Keratinocyte (primary cell): Measurements from ENCODE around the gene TMEM229B. TPM values are rescaled to one million over a fixed set of nuclear protein-coding genes. Genes with fewer than 3 reads are reported as not detected.

Source experiments
- DNase-seq: peaks from one replicate; pipeline ENCODE4 v3.0.0-alpha.2; 2011; ENCODE audit warnings: low read depth, missing footprints, low spot score
- FAIRE-seq: peaks from 2 replicates; lab custom pipeline; 2011; peaks lifted over from hg19 to GRCh38; lab: Jason Lieb, UNC
- H2AFZ ChIP-seq: 2 replicates; pipeline ENCODE4 v1.6.0; 2012; ENCODE audit warnings: low read length, control low read depth, inconsistent platforms; ENCODE audit not compliant: control insufficient read depth
- H3K27ac ChIP-seq: 2 replicates; pipeline ENCODE4 v1.5.1; 2011; ENCODE audit warnings: low read length; ENCODE audit not compliant: control insufficient read depth, insufficient read depth
- H3K27me3 ChIP-seq: 3 replicates; pipeline ENCODE4 v1.6.0; 2011; ENCODE audit warnings: low read length; ENCODE audit not compliant: control insufficient read depth, insufficient read depth; ENCODE audit errors: extremely low read depth
- H3K36me3 ChIP-seq, 2 experiments: 2 replicates in 1 of 2; 3 replicates in 1 of 2; pipeline ENCODE4 v1.5.1; 2011; ENCODE audit warnings: low read length in 2 of 2, mild to moderate bottlenecking in 1 of 2; ENCODE audit not compliant: control insufficient read depth in 2 of 2, insufficient read depth in 2 of 2; ENCODE audit errors: extremely low read depth in 1 of 2
- H3K4me1 ChIP-seq: 3 replicates; pipeline ENCODE4 v1.5.1; 2011; ENCODE audit warnings: low read length; ENCODE audit not compliant: control insufficient read depth, insufficient read depth; ENCODE audit errors: extremely low read depth
- H3K4me2 ChIP-seq: 3 replicates; pipeline ENCODE4 v1.6.0; 2011; ENCODE audit warnings: low read depth, low read length; ENCODE audit not compliant: control insufficient read depth, insufficient read depth; ENCODE audit errors: extremely low read depth
- H3K4me3 ChIP-seq, 3 experiments: fragments of 200-600 bp in 1 of 3; sonication (generic) in 1 of 3; 2 replicates in 2 of 3; 3 replicates in 1 of 3; pipeline ENCODE4 v1.5.1; 2011 to 2016; ENCODE audit warnings: low read length in 3 of 3, mild to moderate bottlenecking in 3 of 3, control low read depth in 2 of 3, inconsistent platforms in 1 of 3, low read depth in 1 of 3, mixed read lengths in 1 of 3, mixed run types in 1 of 3, moderate library complexity in 1 of 3; ENCODE audit not compliant: control insufficient read depth in 2 of 3, insufficient read depth in 2 of 3; ENCODE audit errors: extremely low read depth in 1 of 3
- H3K79me2 ChIP-seq: 2 replicates; pipeline ENCODE4 v1.6.0; 2012; ENCODE audit warnings: low read length; ENCODE audit not compliant: control insufficient read depth, insufficient read depth
- H3K9ac ChIP-seq: 3 replicates; pipeline ENCODE4 v1.6.0; 2011; ENCODE audit warnings: low read length; ENCODE audit not compliant: control insufficient read depth, insufficient read depth; ENCODE audit errors: extremely low read depth
- H3K9me1 ChIP-seq: 3 replicates; pipeline ENCODE4 v1.6.0; 2011; ENCODE audit warnings: low read length; ENCODE audit not compliant: control insufficient read depth, insufficient read depth; ENCODE audit errors: extremely low read depth
- H3K9me3 ChIP-seq: 2 replicates; pipeline ENCODE4 v1.5.1; 2012; ENCODE audit warnings: low read depth, low read length; ENCODE audit not compliant: control insufficient read depth
- H4K20me1 ChIP-seq: 3 replicates; pipeline ENCODE4 v1.6.0; 2011; ENCODE audit warnings: low read length; ENCODE audit not compliant: control insufficient read depth, insufficient read depth; ENCODE audit errors: extremely low read depth
- EZH2 ChIP-seq: IDR thresholded peaks from one replicate; pipeline ENCODE4 v1.6.1; 2012; ENCODE audit warnings: inconsistent platforms, mild to moderate bottlenecking, low read length, moderate library complexity
- dilution Hi-C: fragments of 300-500 bp; cut with MboI; formaldehyde crosslinking; loops from one replicate; pipeline ENCODE4 v1.7.0; 2020; ENCODE audit warnings: low sequenced_read_pairs; ENCODE audit not compliant: extremely low pct_ligation_motif_present
- polyA plus RNA-seq, 5 experiments: library from polyadenylated mRNA; depleted of rRNA in 3 of 5; stranded (reverse) in 3 of 5; stranded (forward) in 1 of 5; unstranded in 1 of 5; fragments of >200 nt; gene quantifications; 1 replicate in 1 of 5; 2 replicates in 3 of 5; 3 replicates in 1 of 5; pipeline versions ENCODE4 v1.2.1 to v1.2.3, GENCODE V29; 2011 to 2012; ENCODE audit warnings: missing spikeins in 2 of 5, low read depth in 1 of 5, low replicate concordance in 1 of 5
- TF ChIP-seq, protein P1 (sequence below), 3 experiments: IDR thresholded peaks in 1 of 3; conservative IDR thresholded peaks in 1 of 3; optimal IDR thresholded peaks in 1 of 3; 2 replicates in 2 of 3; 3 replicates in 1 of 3; pipeline versions ENCODE3 to v1.5.1; 2011; ENCODE audit warnings: low read length in 3 of 3, mild to moderate bottlenecking in 3 of 3, moderate library complexity in 2 of 3, control low read depth in 1 of 3, inconsistent platforms in 1 of 3; ENCODE audit not compliant: insufficient read depth in 2 of 3; ENCODE audit errors: extremely low read depth in 1 of 3

Gene TMEM229B
- polyA plus RNA-seq, 1 donor (not counting 4 experiments of a cell fraction or from before 2014, with no cell fraction given), result 1.0 TPM

DNA sequence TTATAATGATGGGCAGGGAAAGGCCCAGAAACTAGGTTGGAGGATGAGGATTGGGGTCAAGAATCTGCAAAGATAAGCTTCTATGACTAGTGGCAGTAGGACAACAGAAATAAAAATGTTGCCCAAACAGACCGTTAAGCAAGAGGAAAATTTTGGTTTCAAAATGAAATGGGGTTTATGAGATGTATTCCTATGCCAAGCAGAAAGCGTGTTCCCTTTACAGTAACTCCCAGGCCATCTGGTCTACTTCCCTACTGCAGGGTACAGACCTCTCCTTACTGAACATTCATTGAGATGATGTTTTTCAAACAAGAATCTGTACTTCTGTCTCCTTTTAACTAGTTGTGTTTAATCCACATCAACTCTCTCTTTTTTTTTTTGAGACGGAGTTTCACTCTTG, 20.4 kb upstream of the TMEM229B start:
- TF ChIP-seq, protein P1, sequence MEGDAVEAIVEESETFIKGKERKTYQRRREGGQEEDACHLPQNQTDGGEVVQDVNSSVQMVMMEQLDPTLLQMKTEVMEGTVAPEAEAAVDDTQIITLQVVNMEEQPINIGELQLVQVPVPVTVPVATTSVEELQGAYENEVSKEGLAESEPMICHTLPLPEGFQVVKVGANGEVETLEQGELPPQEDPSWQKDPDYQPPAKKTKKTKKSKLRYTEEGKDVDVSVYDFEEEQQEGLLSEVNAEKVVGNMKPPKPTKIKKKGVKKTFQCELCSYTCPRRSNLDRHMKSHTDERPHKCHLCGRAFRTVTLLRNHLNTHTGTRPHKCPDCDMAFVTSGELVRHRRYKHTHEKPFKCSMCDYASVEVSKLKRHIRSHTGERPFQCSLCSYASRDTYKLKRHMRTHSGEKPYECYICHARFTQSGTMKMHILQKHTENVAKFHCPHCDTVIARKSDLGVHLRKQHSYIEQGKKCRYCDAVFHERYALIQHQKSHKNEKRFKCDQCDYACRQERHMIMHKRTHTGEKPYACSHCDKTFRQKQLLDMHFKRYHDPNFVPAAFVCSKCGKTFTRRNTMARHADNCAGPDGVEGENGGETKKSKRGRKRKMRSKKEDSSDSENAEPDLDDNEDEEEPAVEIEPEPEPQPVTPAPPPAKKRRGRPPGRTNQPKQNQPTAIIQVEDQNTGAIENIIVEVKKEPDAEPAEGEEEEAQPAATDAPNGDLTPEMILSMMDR (optimal IDR thresholded peaks at IDR 0.05 in 1 of 3, IDR thresholded peaks at IDR 0.05 in 1 of 3, conservative IDR thresholded peaks at IDR 0.05 in 1 of 3; ENCODE audit: extremely low read depth in 1 of 3, insufficient read depth in 2 of 3, low read length in 3 of 3), result no peak
- no peak for TF ChIP-seq EZH2
- H3K4me3 ChIP-seq, result no peak overlapping the region

DNA sequence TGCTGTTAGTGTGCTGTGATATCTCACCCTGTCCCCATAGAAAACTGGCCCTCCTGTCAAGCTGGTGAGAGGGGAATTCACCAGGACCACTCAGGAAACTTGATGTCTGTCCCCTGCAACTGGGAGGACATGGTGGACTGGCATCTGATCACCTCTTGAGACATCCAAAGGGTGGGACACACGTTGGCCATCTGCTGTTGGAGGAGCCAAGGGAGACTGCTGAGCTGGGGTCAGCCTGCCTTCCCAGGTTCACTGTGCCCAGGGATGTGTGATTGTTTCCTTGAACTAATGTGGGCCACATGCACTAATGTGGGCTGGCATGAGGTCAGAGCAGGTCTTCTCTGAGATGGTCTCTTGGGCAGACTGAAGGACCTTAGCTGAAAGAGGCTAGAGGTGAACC, 16.7 kb upstream of the TMEM229B start:
- Histone ChIP-seq H3K27me3 (no peaks in the 10 kb centered on the region), H4K20me1 (no peaks in the 10 kb centered on the region), H3K79me2 (no peaks in the 10 kb centered on the region), H3K9me3 (no peaks in the 10 kb centered on the region), H3K36me3 (no peaks in the 10 kb centered on the region), H3K9me1 (no peaks in the 10 kb centered on the region), H3K4me3 (no peak overlapping the region), H3K9ac (no peak overlapping the region), H2AFZ (no peak overlapping the region), H3K4me1 (peaks cover 4% of the 10 kb centered on the region), H3K27ac (no peak overlapping the region), H3K4me2 (no peak overlapping the region)
- TF ChIP-seq, protein P1 (optimal IDR thresholded peaks at IDR 0.05 in 1 of 3, IDR thresholded peaks at IDR 0.05 in 1 of 3, conservative IDR thresholded peaks at IDR 0.05 in 1 of 3; ENCODE audit: extremely low read depth in 1 of 3, insufficient read depth in 2 of 3, low read length in 3 of 3), result no peak
- TF ChIP-seq EZH2, result no peak
- dilution Hi-C loops, result no loop called here
- FAIRE-seq (no peak), DNase-seq (no peak)

More for the DNA sequence above, 20.4 kb upstream of the TMEM229B start:
- no peak for FAIRE-seq
- H3K9me1 ChIP-seq, result no peaks in the 10 kb centered on the region
- no peak overlapping the region for H2AFZ ChIP-seq
- dilution Hi-C loops, result no loop called here
- H3K79me2 ChIP-seq, result no peaks in the 10 kb centered on the region
- no peak overlapping the region for H3K27ac ChIP-seq
- DNase-seq, result no peak
- no peak overlapping the region for H3K9ac ChIP-seq
- H4K20me1 ChIP-seq, result no peaks in the 10 kb centered on the region
- H3K4me2 ChIP-seq, result no peak overlapping the region
- H3K36me3 ChIP-seq, result no peaks in the 10 kb centered on the region
- no peaks in the 10 kb centered on the region for H3K27me3 ChIP-seq
- H3K9me3 ChIP-seq, result no peaks in the 10 kb centered on the region
- peaks cover 4% of the 10 kb centered on the region for H3K4me1 ChIP-seq
